Neural progenitor cell (in vitro differentiated cells): Measurements from ENCODE around the gene IL20RB.
"Not testable (repeated sequence)": the region's sequence is repeated elsewhere in the genome, so short reads cannot be mapped to it uniquely, and the experiment has no call there.

Source experiments
- EZH2 ChIP-seq: fragments of 200-600 bp; sonication (generic); IDR thresholded peaks from 2 replicates; pipeline ENCODE4 v1.6.1; 2017; ENCODE audit warnings: antibody characterized with exemption, mild to moderate bottlenecking, moderate library complexity
- TF ChIP-seq, protein P1 (sequence below): fragments of 200-600 bp; sonication (generic); IDR thresholded peaks from 2 replicates; pipeline ENCODE4 v1.5.1; 2017; ENCODE audit warnings: antibody characterized with exemption, mild to moderate bottlenecking

DNA sequence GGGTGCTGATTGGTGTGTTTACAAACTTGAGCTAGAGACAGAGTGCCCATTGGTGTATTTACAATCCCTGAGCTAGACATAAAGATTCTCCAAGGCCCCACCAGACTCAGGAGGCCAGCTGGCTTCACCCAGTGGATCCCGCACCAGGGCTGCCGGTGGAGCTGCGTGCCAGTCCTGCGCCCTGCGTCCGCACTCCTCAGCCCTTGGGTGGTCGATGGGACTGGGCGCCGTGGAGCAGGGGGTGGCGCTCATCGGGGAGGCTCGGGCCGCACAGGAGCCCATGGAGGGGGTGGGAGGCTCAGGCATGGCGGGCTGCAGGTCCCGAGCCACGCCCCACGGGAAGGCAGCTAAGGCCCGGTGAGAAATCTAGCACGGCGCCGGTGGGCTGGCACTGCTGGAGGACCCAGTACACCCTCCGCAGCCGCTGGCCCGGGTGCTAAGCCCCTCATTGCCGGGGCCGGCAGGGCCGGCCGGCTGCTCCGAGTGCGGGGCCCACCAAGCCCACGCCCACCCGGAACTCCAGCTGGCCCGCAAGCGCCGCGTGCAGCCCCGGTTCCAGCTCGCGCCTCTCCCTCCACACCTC lies 29.7 kb downstream of the IL20RB start:
- TF ChIP-seq, protein P1, sequence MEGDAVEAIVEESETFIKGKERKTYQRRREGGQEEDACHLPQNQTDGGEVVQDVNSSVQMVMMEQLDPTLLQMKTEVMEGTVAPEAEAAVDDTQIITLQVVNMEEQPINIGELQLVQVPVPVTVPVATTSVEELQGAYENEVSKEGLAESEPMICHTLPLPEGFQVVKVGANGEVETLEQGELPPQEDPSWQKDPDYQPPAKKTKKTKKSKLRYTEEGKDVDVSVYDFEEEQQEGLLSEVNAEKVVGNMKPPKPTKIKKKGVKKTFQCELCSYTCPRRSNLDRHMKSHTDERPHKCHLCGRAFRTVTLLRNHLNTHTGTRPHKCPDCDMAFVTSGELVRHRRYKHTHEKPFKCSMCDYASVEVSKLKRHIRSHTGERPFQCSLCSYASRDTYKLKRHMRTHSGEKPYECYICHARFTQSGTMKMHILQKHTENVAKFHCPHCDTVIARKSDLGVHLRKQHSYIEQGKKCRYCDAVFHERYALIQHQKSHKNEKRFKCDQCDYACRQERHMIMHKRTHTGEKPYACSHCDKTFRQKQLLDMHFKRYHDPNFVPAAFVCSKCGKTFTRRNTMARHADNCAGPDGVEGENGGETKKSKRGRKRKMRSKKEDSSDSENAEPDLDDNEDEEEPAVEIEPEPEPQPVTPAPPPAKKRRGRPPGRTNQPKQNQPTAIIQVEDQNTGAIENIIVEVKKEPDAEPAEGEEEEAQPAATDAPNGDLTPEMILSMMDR = not testable (repeated sequence)
- not testable (repeated sequence) for TF ChIP-seq EZH2
